Lung (tissue), 12 donors: ENCODE measurements around the gene SLC32A1. TPM values are rescaled to one million over a fixed set of nuclear protein-coding genes. Genes with fewer than 3 reads are reported as not detected.

Experiments used
- ATAC-seq: fragments of 200-7000 bp; cut with Tn5 transposase; one replicate; pipeline ENCODE4 v1.9.1; 2020; ENCODE audit warnings: moderate number of reproducible peaks; ENCODE audit not compliant: insufficient read depth, low FRiP score
- DNase-seq, 3 donors: peaks; one replicate each; pipeline ENCODE4 v3.0.0-alpha.2; 2013 to 2017
- H3K27ac ChIP-seq, 2 donors: one replicate each; pipeline ENCODE4 v1.5.1; 2013; ENCODE audit warnings: mild to moderate bottlenecking in 2 of 2, moderate library complexity in 2 of 2, control low read depth in 1 of 2, inconsistent platforms in 1 of 2, low read depth in 1 of 2, low read length in 1 of 2
- H3K27me3 ChIP-seq, 3 donors: one replicate each; pipeline ENCODE4 v1.5.1; 2013; ENCODE audit warnings: low read length in 2 of 3; ENCODE audit not compliant: control insufficient read depth in 3 of 3, insufficient read depth in 3 of 3
- H3K36me3 ChIP-seq, 4 donors: one replicate each; pipeline ENCODE4 v1.5.1; 2013; ENCODE audit warnings: low read length in 4 of 4, mild to moderate bottlenecking in 1 of 4, moderate library complexity in 1 of 4; ENCODE audit not compliant: control insufficient read depth in 4 of 4, insufficient read depth in 4 of 4
- H3K4me1 ChIP-seq, 5 donors: one replicate each; pipeline ENCODE4 v1.5.1; 2013; ENCODE audit warnings: low read length in 5 of 5, mild to moderate bottlenecking in 2 of 5, moderate library complexity in 1 of 5; ENCODE audit not compliant: control insufficient read depth in 5 of 5, insufficient read depth in 5 of 5
- H3K4me3 ChIP-seq: one replicate; pipeline ENCODE4 v1.5.1; 2013; ENCODE audit warnings: mild to moderate bottlenecking, control low read depth, moderate library complexity
- H3K9ac ChIP-seq, 2 donors: one replicate each; pipeline ENCODE4 v1.5.1; 2013; ENCODE audit warnings: low read length in 2 of 2, control low read depth in 1 of 2; ENCODE audit not compliant: insufficient read depth in 1 of 2
- H3K9me3 ChIP-seq, 4 donors: one replicate each; pipeline ENCODE4 v1.5.1; 2013; ENCODE audit warnings: low read length in 3 of 4, mild to moderate bottlenecking in 1 of 4, moderate library complexity in 1 of 4; ENCODE audit not compliant: control insufficient read depth in 4 of 4, insufficient read depth in 3 of 4
- WGBS, 2 donors: extraction: QIAGEN DNeasy Blood & Tissue Kit; methylation state at CpG; one replicate each; pipeline ENCODE4 v1.1.7; 2013; 5-methylcytosine and 5-hydroxymethylcytosine counted together
- polyA plus RNA-seq, 2 donors: library from polyadenylated mRNA; stranded (reverse); fragments of 200-250 nt; gene quantifications; one replicate each; pipeline ENCODE4 v1.2.1, GENCODE V29; 2013
- total RNA-seq, 2 donors: library from RNA; depleted of rRNA in 1 of 2; stranded (reverse); fragments of >200 nt in 1 of 2; gene quantifications; one replicate each; pipeline ENCODE4 v1.2.1, GENCODE V29; 2014 to 2021
- TF ChIP-seq, protein P1 (sequence below): IDR thresholded peaks from 2 replicates; pipeline ENCODE4 v1.5.1; 2012; ENCODE audit warnings: mild to moderate bottlenecking; ENCODE audit errors: control extremely low read depth, extremely low read depth
- donor health status: control.
- donor health status: control.
- donor health status: Bipolar disorder and iron deficiency.
- donor health status: healthy.
- donor health status: DM: yes; HTN: yes; CAD: no.

The SLC32A1 gene
- total and polyA plus RNA-seq, 4 donors: not detected

GRCh38 chr20:38700141-38700540 is 24.1 kb upstream of the SLC32A1 start:
- H3K4me1 ChIP-seq: no peaks in the 10 kb centered on the region
- no peak overlapping the region for H3K27ac ChIP-seq
- H3K4me3 ChIP-seq: no peak overlapping the region
- TF ChIP-seq, protein P1, sequence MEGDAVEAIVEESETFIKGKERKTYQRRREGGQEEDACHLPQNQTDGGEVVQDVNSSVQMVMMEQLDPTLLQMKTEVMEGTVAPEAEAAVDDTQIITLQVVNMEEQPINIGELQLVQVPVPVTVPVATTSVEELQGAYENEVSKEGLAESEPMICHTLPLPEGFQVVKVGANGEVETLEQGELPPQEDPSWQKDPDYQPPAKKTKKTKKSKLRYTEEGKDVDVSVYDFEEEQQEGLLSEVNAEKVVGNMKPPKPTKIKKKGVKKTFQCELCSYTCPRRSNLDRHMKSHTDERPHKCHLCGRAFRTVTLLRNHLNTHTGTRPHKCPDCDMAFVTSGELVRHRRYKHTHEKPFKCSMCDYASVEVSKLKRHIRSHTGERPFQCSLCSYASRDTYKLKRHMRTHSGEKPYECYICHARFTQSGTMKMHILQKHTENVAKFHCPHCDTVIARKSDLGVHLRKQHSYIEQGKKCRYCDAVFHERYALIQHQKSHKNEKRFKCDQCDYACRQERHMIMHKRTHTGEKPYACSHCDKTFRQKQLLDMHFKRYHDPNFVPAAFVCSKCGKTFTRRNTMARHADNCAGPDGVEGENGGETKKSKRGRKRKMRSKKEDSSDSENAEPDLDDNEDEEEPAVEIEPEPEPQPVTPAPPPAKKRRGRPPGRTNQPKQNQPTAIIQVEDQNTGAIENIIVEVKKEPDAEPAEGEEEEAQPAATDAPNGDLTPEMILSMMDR: no peak
- H3K27me3 ChIP-seq: peaks cover 0 to 5% (median 0%) of the 10 kb centered on the region in 3 donors
- H3K9ac ChIP-seq: no peak overlapping the region
- no peak for ATAC-seq
- no peak for DNase-seq
- no peaks in the 10 kb centered on the region for H3K36me3 ChIP-seq
- 42 to 45% methylated on average over 4 of the region's 4 CpGs for WGBS, 2 donors
- H3K9me3 ChIP-seq: peaks cover 0 to 8% (median 0%) of the 10 kb centered on the region in 4 donors

DNA sequence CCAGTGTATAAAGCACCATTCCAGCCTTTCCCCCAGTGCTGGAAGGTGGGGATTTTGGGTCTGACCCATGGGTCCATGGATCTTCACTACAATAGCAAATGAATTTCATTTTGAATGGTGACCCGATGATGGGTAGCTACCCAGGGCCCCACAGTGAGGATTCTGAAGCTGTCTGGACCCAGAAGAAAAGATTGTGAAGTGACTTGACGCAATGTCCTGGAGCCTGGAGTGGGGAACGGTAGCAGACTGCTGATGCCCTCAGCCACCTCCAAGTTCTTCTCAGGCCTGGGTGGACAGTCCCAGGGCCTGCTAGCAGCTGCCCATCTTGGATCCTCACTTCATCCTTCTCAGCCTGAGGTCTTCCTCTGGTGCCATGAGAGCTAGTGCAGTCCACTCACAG is 23.4 kb upstream of the SLC32A1 start:
- DNase-seq (no peak), ATAC-seq (no peak)
- Histone ChIP-seq H3K27me3 (peaks cover 0 to 5% (median 0%) of the 10 kb centered on the region in 3 donors), H3K27ac (no peak overlapping the region), H3K9ac (no peak overlapping the region), H3K4me3 (no peak overlapping the region), H3K4me1 (no peaks in the 10 kb centered on the region), H3K9me3 (peaks cover 0 to 8% (median 0%) of the 10 kb centered on the region in 4 donors), H3K36me3 (no peaks in the 10 kb centered on the region)
- WGBS, 2 donors: 70 to 71% methylated on average over 3 of the region's 3 CpGs
- TF ChIP-seq, protein P1: no peak

- H3K27me3 ChIP-seq: peaks cover 0 to 11% (median 0%) of the 10 kb centered on the region in 3 donors
Measured at GRCh38 chr20:38703526-38703925, 20.8 kb upstream of the SLC32A1 start.

More at GRCh38 chr20:38703526-38703925, 20.8 kb upstream of the SLC32A1 start:
- Histone ChIP-seq H3K9ac (no peak overlapping the region), H3K4me1 (no peaks in the 10 kb centered on the region), H3K4me3 (no peak overlapping the region), H3K9me3 (peaks cover 0 to 7% (median 0%) of the 10 kb centered on the region in 4 donors), H3K36me3 (no peaks in the 10 kb centered on the region), H3K27ac (no peak overlapping the region)
- WGBS, 2 donors: 61 to 69% methylated on average over 3 of the region's 3 CpGs
- ATAC-seq: no peak
- DNase-seq: no peak
- TF ChIP-seq, protein P1: no peak
